22Rv1 (cell line): ENCODE data around the gene TARP.
"Not testable (repeated sequence)": the region's sequence is repeated elsewhere in the genome, so short reads cannot be mapped to it uniquely, and the experiment has no call there.

Experiments
- ZFX ChIP-seq: fragments of 450-650 bp; IDR thresholded peaks from 2 replicates; pipeline ENCODE4 v1.6.1; 2017; ENCODE audit warnings: antibody characterized with exemption, borderline replicate concordance
- TF ChIP-seq, protein P1 (sequence below): fragments of 450-650 bp; IDR thresholded peaks from 2 replicates; pipeline ENCODE4 v1.5.1; 2017; ENCODE audit warnings: mild to moderate bottlenecking

DNA sequence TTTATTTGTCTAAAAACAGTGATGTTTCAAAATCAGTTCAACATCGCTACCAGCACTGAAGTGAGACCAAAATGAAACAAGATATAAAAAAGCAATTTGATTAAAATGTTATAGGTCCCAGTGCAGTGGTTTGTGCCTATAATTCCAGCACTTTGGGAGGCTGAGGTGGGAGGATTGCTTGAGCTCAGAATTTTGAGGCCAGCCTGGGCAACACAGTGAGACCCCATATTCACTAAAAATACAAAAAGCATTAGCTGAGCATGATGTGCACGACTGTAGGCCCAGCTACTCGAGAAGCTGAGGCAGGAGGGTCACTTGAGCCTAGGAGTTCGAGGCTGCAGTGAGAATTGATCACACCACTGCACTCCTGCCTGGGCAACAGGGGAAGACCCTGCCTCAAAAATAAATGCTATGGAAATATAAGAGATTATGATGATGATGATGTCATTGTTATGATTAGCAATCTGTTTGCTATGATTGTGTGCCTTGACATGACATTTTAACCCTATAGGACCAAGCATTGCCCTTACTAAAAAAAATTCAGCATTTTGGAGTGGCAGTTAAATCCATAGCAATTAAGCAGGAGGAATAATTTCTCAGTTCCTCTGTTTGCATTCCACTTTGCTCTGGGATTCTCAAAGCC, 3.6 kb downstream of the TARP start:
- TF ChIP-seq, protein P1, sequence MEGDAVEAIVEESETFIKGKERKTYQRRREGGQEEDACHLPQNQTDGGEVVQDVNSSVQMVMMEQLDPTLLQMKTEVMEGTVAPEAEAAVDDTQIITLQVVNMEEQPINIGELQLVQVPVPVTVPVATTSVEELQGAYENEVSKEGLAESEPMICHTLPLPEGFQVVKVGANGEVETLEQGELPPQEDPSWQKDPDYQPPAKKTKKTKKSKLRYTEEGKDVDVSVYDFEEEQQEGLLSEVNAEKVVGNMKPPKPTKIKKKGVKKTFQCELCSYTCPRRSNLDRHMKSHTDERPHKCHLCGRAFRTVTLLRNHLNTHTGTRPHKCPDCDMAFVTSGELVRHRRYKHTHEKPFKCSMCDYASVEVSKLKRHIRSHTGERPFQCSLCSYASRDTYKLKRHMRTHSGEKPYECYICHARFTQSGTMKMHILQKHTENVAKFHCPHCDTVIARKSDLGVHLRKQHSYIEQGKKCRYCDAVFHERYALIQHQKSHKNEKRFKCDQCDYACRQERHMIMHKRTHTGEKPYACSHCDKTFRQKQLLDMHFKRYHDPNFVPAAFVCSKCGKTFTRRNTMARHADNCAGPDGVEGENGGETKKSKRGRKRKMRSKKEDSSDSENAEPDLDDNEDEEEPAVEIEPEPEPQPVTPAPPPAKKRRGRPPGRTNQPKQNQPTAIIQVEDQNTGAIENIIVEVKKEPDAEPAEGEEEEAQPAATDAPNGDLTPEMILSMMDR, result not testable (repeated sequence)
- not testable (repeated sequence) for TF ChIP-seq ZFX
